GM12874 (cell line): ENCODE data around the gene RILPL1.

ENCODE experiments used
- TF ChIP-seq, protein P1 (sequence below): IDR thresholded peaks from 2 replicates; pipeline ENCODE4 v1.5.1; 2011; ENCODE audit warnings: low read depth, mild to moderate bottlenecking, control low read depth, low read length, moderate library complexity; ENCODE audit not compliant: insufficient read depth

The RILPL1 gene

GRCh38 chr12:123532019-123532418 lies 1.5 kb downstream of the RILPL1 start:
- TF ChIP-seq, protein P1, sequence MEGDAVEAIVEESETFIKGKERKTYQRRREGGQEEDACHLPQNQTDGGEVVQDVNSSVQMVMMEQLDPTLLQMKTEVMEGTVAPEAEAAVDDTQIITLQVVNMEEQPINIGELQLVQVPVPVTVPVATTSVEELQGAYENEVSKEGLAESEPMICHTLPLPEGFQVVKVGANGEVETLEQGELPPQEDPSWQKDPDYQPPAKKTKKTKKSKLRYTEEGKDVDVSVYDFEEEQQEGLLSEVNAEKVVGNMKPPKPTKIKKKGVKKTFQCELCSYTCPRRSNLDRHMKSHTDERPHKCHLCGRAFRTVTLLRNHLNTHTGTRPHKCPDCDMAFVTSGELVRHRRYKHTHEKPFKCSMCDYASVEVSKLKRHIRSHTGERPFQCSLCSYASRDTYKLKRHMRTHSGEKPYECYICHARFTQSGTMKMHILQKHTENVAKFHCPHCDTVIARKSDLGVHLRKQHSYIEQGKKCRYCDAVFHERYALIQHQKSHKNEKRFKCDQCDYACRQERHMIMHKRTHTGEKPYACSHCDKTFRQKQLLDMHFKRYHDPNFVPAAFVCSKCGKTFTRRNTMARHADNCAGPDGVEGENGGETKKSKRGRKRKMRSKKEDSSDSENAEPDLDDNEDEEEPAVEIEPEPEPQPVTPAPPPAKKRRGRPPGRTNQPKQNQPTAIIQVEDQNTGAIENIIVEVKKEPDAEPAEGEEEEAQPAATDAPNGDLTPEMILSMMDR: no peak

GRCh38 chr12:123531091-123531490 lies 2.4 kb downstream of the RILPL1 start:
- TF ChIP-seq, protein P1: no peak

GRCh38 chr12:123530668-123531067 lies 2.9 kb downstream of the RILPL1 start:
- TF ChIP-seq, protein P1: no peak

DNA sequence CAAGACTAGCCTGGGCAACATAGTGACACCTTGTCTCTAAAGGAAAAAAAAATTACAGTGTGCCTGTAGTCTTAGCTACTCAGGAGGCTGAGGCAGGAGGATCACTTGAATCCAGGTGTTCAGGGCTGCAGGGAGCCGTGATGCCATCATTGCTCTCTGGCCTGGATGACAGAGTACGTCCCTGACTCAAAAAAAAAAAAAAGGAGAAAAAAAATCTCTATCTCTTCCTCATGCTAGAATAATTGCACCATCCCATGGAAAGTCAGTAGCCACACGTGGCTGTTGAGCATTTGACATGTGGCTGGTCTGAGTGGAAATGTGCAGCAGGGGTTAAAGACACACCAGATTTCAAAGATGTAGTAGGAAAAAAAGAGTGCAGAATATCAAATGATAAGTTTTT lies 3.8 kb downstream of the RILPL1 start:
- TF ChIP-seq, protein P1: no peak

GRCh38 chr12:123528858-123529257 lies 4.7 kb downstream of the RILPL1 start:
- TF ChIP-seq, protein P1: no peak

- TF ChIP-seq, protein P1: no peak
These were observed 6.9 kb downstream of the RILPL1 start for GRCh38 chr12:123526542-123527080.

DNA sequence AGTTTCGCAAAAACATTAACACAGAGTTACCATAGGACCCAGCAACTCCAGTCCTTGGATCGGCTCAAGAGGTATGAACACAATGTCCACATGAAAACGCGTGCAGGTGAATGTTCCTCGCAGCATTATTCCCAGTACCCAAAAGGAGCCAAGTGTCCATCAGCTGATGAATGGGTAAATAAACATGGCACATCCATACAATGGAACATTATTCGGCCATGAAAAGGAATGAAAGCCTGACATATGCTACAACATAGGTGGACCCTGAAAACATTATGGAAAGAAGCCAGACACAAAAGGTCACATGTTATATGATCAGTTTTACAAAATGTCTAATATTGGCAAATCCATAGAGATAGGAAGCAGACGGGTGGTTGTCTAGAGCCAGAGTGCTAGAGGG lies 9.1 kb downstream of the RILPL1 start:
- TF ChIP-seq, protein P1: no peak
